Right ventricle myocardium superior (tissue), 1 donor: ENCODE results near the gene CHRNB4. TPM values are rescaled to one million over a fixed set of nuclear protein-coding genes. Genes with fewer than 3 reads are reported as not detected.

Source experiments
- ATAC-seq: fragments of 200-7000 bp; cut with Tn5 transposase; one replicate; pipeline ENCODE4 v1.9.1; 2020; ENCODE audit warnings: mild to moderate bottlenecking; ENCODE audit not compliant: poor library complexity
- DNase-seq: peaks from one replicate; pipeline ENCODE4 v3.0.0-alpha.2; 2020
- intact Hi-C: fragments of 100-400 bp; cut with DNase I; formaldehyde crosslinking; loops from one replicate; pipeline ENCODE4 v1.11.2; 2022
- total RNA-seq: library from RNA; stranded (reverse); fragmentation: NEBNext Ultra II Directional; extraction: Animal tissue kit (Norgen Biotek cat#: 25700); gene quantifications from one replicate; pipeline ENCODE4 v1.2.1, GENCODE V29; 2021
- donor health status: DM: no; HTN: yes; CAD: no; lungs with severe emphysema.

The CHRNB4 gene
- total RNA-seq, 1 donor from 2014 or later, result not detected

- ATAC-seq (peak; percentile 75), DNase-seq (no peak)
- intact Hi-C loops, result loop anchor here (5.0 kb wide), 1 partner anchor 69 kb away; no protein-coding TSS in a partner anchor
Observed at GRCh38 chr15:78638658-78639314, 2.2 kb downstream of the CHRNB4 start.

DNA sequence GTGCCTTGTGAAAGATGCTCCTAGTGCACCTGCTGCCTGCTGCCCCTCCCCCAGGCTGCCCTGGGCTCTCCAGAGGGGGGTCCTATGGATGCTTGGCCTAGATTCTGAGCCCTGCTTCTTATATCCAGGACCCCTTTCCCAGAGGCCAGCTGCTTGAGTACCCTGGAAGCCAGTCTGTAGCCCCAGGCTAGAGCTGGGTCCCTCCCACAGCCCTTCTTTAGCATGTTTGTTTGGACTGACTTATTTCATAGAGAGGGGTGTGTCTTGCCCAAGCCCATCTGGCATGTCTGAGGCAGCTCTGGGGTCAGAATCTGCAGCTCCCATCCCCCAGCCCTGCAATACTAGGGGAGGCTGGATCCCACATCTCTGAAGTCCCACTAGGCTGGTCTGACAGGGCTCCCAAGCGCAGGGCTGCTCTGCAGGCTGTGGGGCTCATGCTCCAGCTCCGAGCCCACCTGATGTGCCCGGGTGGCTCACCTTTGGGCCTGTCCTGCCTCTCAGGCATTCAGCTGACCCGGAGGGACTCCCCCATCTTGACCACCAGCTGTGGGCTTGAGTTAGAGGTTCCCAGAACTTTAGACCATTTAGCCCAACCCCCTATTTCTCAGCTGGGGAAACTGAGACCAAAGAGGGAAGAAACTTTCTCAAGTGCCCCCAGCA, 3.1 kb downstream of the CHRNB4 start:
- DNase-seq (no peak), ATAC-seq (no peak)
- intact Hi-C loops, result loop anchor here (5.0 kb wide), 1 partner anchor 69 kb away; no protein-coding TSS in a partner anchor

GRCh38 chr15:78636378-78636859, 4.6 kb downstream of the CHRNB4 start:
- DNase-seq (no peak), ATAC-seq (no peak)
- intact Hi-C loops, result loop anchor here (5.0 kb wide), 1 partner anchor 71 kb away; no protein-coding TSS in a partner anchor

GRCh38 chr15:78635346-78635745, 5.7 kb downstream of the CHRNB4 start:
- intact Hi-C loops, result loop anchor here (5.0 kb wide), 1 partner anchor 72 kb away; no protein-coding TSS in a partner anchor
- DNase-seq (no peak), ATAC-seq (no peak)

- DNase-seq, result no peak
- intact Hi-C loops, result loop anchor here (5.0 kb wide), 1 partner anchor 73 kb away; no protein-coding TSS in a partner anchor
- ATAC-seq, result no peak
Observed at GRCh38 chr15:78634210-78635145, 6.5 kb downstream of the CHRNB4 start.

- intact Hi-C loops, result no loop called here
- ATAC-seq, result no peak
- DNase-seq, result no peak
Observed at GRCh38 chr15:78633348-78633747, 7.7 kb downstream of the CHRNB4 start.

GRCh38 chr15:78630886-78631633, 9.9 kb downstream of the CHRNB4 start:
- intact Hi-C loops, result no loop called here
- no peak for ATAC-seq
- no peak for DNase-seq

DNA sequence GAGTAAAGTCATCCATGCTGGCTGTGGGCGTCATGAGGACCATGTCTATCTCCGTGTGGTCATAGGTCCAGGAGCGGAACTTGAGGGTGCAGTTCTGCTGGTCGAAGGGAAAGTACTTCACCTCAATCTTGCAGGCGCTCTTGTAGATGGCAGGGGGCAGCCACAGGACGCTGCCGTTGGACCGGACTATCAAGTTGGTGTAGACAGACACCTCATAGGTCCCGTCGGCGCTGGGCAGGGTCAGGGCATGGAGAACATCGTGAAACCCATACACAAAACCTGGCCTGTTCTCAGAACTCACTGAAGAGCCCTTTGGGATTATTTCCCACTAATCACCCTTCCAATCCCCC, 11.3 kb downstream of the CHRNB4 start:
- DNase-seq, result no peak
- no peak for ATAC-seq
- intact Hi-C loops, result no loop called here

GRCh38 chr15:78629031-78629715, 11.8 kb downstream of the CHRNB4 start:
- intact Hi-C loops, result no loop called here
- DNase-seq (no peak), ATAC-seq (no peak)

- no peak for ATAC-seq
- intact Hi-C loops, result no loop called here
Observed at GRCh38 chr15:78628227-78628626, 12.8 kb downstream of the CHRNB4 start.

GRCh38 chr15:78627348-78627747, 13.7 kb downstream of the CHRNB4 start:
- DNase-seq, result no peak
- intact Hi-C loops, result no loop called here

More at GRCh38 chr15:78628227-78628626, 12.8 kb downstream of the CHRNB4 start:
- no peak for DNase-seq

DNA sequence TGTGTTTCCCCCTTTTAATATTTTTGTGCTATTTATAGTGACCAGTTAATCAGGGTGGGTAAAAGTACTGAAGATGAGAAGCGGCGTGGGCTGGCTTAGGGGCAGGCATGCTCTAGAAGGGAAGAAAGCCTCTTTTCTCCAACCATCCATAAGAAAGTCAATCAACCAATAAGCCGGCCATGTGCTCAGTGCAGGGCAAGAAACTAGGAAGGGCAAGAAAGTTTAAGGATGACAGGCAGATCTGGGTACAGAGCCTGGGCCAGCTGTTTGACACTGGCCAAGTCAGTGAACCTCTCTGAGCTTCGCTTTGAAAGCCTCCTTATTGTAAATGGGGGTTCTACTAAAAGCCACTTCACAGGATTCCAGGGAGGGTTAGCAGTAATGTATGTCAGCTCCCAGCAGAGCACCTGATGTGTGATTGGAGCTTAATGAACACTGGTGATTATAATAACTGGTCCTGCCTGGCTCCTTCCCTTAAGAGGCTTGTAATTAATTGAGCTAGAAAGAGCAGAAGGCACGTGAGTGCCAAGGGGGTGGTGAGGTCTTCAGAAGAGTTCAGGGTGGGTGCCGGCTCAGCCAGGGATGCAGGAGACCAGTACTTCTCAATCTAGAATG, 14.5 kb downstream of the CHRNB4 start:
- ATAC-seq, result no peak
- intact Hi-C loops, result no loop called here

More at GRCh38 chr15:78627348-78627747, 13.7 kb downstream of the CHRNB4 start:
- ATAC-seq, result no peak

DNA sequence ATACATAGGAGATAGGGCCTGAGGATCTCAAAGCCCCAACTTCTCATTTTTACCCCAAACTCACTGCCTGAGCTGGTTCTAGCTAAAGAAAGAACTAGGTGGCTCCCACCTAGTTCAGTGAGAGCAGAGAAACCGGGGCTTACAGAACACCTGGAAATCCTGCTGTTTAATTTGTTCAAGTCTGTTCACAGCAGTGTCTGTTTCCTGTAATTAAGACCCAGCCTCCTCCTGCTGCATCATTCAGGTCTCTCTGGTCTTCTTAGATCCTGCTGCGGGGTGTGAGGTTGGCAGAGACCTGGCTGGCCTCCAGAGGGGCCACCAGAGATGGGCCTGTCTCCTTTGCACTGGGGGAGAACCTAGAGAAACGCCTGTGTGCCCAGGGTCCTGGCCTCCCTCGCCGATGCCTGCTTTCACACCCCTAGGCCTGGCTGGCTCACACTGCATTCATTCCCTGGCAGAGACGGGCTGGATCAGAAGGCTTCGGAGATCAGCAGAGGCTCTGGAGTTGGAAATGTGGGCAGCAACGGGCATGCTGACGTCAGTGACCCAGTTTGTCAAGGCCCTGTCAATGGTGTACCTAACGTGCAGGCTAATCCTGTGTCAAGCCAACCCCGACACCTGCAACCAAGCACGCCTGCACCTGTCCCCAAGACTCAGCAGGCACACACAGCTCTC, 15.3 kb downstream of the CHRNB4 start:
- no peak for DNase-seq
- ATAC-seq, result no peak
- intact Hi-C loops, result no loop called here

More for the DNA sequence above, 14.5 kb downstream of the CHRNB4 start:
- no peak for DNase-seq

DNA sequence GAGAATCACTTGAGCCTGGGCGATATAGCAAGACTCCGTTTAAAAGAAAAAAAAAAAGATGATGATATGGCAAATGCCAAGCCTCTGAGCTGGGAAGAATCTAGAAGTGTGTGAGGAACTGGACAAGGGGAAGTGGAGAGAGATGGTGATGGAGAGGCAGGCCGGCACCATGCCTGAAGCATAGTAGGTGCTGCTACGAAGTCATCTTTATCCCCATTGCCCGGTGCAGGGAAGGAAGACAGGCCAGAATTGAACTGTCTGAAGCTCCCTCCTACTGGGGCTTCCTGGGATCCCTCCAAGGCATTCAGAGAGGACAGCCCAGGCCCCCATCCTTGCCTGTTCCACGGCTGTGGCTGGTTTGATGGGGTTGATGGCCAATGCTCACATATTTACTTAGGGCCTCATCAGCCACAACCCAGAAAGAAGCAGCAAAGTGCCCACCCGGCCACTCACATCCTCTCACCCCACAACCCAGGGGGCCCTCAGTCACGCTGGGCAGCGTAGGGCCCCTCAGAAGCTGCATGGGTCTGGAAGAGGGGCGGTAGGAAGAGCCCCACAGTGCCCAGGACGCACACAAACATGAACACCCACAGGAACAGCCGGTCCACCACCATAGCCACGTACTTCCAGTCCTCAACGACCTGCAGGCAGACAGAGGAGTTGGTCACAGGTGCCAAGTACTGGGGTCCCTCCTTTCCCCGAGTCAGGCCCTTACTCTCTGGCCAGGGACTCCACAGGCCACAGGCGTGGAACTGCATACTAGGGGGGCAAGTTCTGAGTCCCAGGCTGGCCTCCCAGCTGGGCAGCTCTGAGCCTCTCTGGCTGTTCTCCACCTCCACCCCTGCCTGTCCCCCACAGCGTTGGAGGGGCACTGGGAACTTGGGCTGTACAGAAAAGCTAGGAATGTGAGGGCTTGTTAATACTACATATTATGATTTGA, 16.1 kb downstream of the CHRNB4 start:
- DNase-seq (no peak), ATAC-seq (no peak)
- intact Hi-C loops, result loop anchor here (5.0 kb wide), 1 partner anchor 82 kb away; no protein-coding TSS in a partner anchor

DNA sequence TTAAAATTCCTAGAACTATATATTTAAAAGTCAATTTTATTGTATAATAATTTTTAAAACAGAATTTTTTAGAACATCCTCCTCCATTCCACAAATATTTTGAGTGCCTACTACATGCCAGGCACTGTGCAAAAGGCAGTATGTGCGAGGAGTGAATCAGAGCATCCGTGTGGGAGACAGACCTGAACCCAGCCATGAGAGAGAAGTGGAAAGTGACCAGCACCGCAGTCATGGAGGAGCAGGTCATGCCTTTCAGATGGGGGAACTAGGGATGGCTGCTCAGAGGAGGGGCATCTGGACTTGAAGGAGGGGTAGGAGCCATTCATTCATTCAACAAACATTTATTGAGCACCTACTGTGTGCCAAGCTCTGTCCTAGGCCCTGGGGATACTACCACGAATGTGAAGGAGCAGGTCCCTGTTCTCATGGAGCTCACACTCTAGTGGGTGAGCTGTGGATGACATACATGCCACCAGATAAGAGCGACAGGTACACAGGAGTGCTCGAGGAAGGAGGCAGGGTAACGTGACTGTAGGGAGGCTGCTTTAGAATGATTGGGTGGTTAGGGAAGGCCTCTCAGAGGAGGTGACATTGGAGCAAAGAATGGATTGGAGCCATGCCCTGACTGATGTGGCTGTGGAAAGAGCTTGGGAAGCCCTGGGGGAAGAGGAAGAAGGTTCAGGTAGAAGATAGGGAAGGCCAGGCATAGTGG, 17.1 kb downstream of the CHRNB4 start:
- no peak for DNase-seq
- intact Hi-C loops, result loop anchor here (5.0 kb wide), 1 partner anchor 83 kb away; no protein-coding TSS in a partner anchor
- ATAC-seq, result no peak
